ENCODE data around the gene SUMO2. TPM values are rescaled to one million over a fixed set of nuclear protein-coding genes. Genes with fewer than 3 reads are reported as not detected.
A peak's percentile ranks its signal among the peaks of the same experiment; 100 is the strongest.

Gene SUMO2
- total and polyA plus RNA-seq, 9 of the 15 experiments (the other 6 are each of a cell fraction or from before 2014, with no cell fraction given) = 157 to 733 (median 419) TPM

GRCh38 chr17:75154195-75155106 is 28.3 kb downstream of the SUMO2 start, which contains the start of gene JPT1 (continued):
- TF ChIP-seq, protein P1, sequence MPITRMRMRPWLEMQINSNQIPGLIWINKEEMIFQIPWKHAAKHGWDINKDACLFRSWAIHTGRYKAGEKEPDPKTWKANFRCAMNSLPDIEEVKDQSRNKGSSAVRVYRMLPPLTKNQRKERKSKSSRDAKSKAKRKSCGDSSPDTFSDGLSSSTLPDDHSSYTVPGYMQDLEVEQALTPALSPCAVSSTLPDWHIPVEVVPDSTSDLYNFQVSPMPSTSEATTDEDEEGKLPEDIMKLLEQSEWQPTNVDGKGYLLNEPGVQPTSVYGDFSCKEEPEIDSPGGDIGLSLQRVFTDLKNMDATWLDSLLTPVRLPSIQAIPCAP (CRISPR knock-in tag; IDR thresholded peaks at IDR 0.05; ENCODE audit: borderline replicate concordance) = no peak
- 0 out of 2 replicates have a peak, but pooled peaks have one; percentile 40 for TF ChIP-seq KDM2B (CRISPR knock-in tag; IDR thresholded peaks at IDR 0.05)
- TF ChIP-seq, protein P2, sequence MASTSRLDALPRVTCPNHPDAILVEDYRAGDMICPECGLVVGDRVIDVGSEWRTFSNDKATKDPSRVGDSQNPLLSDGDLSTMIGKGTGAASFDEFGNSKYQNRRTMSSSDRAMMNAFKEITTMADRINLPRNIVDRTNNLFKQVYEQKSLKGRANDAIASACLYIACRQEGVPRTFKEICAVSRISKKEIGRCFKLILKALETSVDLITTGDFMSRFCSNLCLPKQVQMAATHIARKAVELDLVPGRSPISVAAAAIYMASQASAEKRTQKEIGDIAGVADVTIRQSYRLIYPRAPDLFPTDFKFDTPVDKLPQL (IDR thresholded peaks at IDR 0.05; ENCODE audit: extremely low read depth, insufficient read length) = peak; percentile 85
- TF ChIP-seq, protein P3, sequence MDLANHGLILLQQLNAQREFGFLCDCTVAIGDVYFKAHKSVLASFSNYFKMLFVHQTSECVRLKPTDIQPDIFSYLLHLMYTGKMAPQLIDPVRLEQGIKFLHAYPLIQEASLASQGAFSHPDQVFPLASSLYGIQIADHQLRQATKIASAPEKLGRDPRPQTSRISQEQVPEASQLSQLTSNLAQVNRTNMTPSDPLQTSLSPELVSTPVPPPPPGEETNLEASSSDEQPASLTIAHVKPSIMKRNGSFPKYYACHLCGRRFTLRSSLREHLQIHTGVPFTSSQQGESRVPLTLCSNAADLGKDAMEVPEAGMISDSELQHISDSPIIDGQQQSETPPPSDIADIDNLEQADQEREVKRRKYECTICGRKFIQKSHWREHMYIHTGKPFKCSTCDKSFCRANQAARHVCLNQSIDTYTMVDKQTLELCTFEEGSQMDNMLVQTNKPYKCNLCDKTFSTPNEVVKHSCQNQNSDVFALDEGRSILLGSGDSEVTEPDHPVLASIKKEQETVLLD (IDR thresholded peaks at IDR 0.05) = no peak
- TF ChIP-seq ZHX1 (conservative IDR thresholded peaks at IDR 0.05; ENCODE audit: low read length) = peak; percentile 79; the same call in 1 of the 2 replicates
- no peak for TF ChIP-seq TSHZ1 (CRISPR knock-in tag; IDR thresholded peaks at IDR 0.05)
- TF ChIP-seq ZBTB1 (CRISPR knock-in tag; IDR thresholded peaks at IDR 0.05; ENCODE audit: borderline replicate concordance, low read depth) = peak; percentile 81
- TF ChIP-seq ERF (CRISPR knock-in tag; IDR thresholded peaks at IDR 0.05) = peak; percentile 87
- TF ChIP-seq ZZZ3 (IDR thresholded peaks at IDR 0.05) = no peak
- TF ChIP-seq ZBTB8A (IDR thresholded peaks at IDR 0.05; ENCODE audit: partially characterized antibody) = no peak
- peak; percentile 37; the same call in 1 of the 2 replicates for TF ChIP-seq TOE1 (IDR thresholded peaks at IDR 0.05; ENCODE audit: borderline replicate concordance)
- no peak for TF ChIP-seq TOE1 (CRISPR knock-in tag; IDR thresholded peaks at IDR 0.05; ENCODE audit: borderline replicate concordance, low read depth)
- peak; percentile 7; the same call in 1 of the 2 replicates for TF ChIP-seq CBFA2T3 (IDR thresholded peaks at IDR 0.05)
- peak; percentile 75 for TF ChIP-seq ATF7 (IDR thresholded peaks at IDR 0.05)
- peak; percentile 55 for TF ChIP-seq GABPA (tag; conservative IDR thresholded peaks at IDR 0.05; ENCODE audit: low read depth)
- TF ChIP-seq POLR2A (conservative IDR thresholded peaks at IDR 0.05) = peak; percentile 100
- peak; percentile 76; the same call in 1 of the 2 replicates for TF ChIP-seq HDAC2 (IDR thresholded peaks at IDR 0.05)
- peak; percentile 87 for TF ChIP-seq RBM39 (optimal IDR thresholded peaks at IDR 0.05; ENCODE audit: low read depth, low read length)
- TF ChIP-seq MBD2 (IDR thresholded peaks at IDR 0.05; ENCODE audit: borderline replicate concordance, low read depth) = peak; percentile 97

Data from K562 (cell line).